LNCaP clone FGC (cell line): ENCODE measurements around the gene AUNIP.

ENCODE experiments used
- DNase-seq: peaks from one replicate; pipeline ENCODE4 v3.0.0-alpha.2; 2011; ENCODE audit warnings: low read depth
- H3K4me3 ChIP-seq: 2 replicates; pipeline ENCODE4 v1.5.1; 2011; ENCODE audit warnings: mild to moderate bottlenecking, low read depth, low read length, control low read depth
- TF ChIP-seq, protein P1 (sequence below): IDR thresholded peaks from 2 replicates; pipeline ENCODE4 v1.5.1; 2012; ENCODE audit warnings: mild to moderate bottlenecking; ENCODE audit not compliant: control insufficient read depth, insufficient read depth; ENCODE audit errors: extremely low read depth

AUNIP gene

DNA sequence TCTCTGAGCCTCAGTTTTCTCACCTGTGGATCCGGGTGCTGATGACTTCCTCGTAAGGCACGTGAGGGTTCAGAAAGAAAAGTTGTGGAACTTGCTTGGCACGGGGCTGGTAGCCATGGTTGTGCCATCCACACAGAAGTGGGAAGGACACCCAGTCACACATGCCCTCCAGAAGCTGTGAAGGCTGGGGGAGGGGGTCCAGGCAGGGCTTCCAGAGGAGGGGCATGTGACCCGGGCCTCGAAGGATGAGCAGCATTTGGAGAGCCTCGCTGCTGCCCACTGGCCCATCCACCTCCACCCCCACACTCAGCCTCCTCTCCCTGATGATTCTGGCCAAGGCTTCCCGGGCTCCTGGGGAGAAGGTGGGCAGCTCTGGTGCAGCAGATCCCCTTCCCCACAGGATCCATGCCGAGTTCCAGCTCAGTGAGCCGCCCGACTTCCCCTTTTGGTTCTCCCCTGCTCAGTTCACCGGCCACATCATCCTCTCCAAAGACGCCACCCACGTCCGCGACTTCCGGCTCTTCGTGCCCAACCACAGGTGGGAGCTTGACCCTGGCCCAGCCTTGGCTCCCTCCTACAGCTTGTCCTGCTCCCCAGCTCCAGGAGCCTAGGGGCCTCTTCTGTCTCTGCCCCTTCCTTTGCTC is 49.9 kb downstream of the AUNIP start:
- no peak overlapping the region for H3K4me3 ChIP-seq
- TF ChIP-seq, protein P1, sequence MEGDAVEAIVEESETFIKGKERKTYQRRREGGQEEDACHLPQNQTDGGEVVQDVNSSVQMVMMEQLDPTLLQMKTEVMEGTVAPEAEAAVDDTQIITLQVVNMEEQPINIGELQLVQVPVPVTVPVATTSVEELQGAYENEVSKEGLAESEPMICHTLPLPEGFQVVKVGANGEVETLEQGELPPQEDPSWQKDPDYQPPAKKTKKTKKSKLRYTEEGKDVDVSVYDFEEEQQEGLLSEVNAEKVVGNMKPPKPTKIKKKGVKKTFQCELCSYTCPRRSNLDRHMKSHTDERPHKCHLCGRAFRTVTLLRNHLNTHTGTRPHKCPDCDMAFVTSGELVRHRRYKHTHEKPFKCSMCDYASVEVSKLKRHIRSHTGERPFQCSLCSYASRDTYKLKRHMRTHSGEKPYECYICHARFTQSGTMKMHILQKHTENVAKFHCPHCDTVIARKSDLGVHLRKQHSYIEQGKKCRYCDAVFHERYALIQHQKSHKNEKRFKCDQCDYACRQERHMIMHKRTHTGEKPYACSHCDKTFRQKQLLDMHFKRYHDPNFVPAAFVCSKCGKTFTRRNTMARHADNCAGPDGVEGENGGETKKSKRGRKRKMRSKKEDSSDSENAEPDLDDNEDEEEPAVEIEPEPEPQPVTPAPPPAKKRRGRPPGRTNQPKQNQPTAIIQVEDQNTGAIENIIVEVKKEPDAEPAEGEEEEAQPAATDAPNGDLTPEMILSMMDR: no peak
- peak; percentile 50 for DNase-seq

DNA sequence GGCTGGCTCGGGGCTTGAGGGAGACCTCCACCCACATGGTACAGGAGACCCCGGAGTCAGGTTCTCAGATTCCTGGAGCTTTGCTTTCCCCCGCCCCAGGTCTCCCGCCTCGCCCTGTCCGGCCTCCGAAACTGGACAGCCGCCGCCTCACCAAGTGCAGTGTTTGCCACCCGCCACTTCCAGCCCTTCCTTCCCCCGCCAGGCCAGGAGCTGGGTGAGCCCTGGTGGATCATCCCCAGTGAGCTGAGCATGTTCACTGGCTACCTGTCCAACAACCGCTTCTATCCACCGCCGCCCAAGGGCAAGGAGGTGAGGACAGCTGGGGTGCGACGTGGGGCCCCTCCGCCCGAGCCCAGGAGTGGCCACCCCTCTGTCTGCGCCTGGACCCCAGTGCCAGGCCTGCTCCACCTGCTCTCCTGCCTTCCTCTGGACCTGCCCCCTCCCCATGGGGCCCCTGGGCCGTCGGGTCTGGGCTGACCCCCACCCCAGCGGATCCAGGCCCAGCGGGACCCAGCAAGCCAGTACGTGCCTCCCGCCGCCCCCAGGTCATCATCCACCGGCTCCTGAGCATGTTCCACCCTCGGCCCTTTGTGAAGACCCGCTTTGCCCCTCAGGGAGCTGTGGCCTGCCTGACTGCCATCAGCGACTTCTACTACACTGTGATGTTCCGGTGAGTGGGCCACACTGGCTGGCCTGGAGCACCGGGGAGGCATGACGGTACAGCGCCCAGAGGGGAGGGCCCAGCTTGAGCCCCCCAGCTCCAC is 50.6 kb downstream of the AUNIP start:
- no peak overlapping the region for H3K4me3 ChIP-seq

DNA sequence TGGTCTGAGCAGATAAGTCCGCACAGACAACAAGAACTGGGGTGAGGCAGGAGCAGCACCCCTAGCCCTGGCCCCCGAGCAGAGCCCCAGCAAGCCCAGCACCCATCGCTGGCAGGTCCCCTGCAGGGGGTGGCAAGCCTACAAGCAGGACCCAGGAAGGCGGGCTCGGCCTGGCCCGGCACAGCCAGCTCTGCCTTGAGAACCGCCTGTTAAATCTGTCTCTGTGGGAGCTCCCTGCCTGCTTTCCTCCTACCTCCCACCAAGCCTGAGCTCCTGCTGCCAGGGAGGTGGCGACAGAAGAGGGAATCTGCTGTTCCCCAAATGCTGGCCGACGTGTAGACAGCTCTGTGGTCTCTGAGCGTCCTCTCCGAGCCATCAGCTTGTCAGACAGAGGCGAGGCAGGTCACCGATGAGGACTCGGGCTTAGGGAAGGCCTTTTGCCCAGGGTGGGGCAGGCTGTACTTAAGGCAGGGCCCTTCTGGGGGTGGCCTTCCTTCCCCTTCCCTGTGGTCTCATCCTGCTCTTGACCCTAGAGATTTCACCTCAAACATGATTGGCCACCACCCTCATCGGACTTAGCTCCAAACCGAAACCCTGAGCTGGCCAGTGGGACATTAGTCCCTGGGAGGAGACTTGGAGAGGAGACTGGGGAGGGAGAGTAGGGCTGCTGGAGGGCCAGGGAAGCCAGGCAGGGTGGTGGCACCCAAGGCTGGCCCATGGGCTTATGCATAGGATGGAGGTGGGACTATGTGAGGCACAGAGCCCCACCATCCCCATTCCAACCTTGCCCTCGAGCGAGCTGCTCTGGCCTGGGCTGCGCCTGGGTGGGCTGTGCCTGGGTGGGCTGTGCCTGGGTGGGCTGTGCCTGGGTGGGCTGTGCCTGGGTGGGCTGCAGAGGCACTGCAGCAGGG is 51.5 kb downstream of the AUNIP start:
- no peak overlapping the region for H3K4me3 ChIP-seq
- TF ChIP-seq, protein P1: no peak
- no peak for DNase-seq

More for the DNA sequence above, 50.6 kb downstream of the AUNIP start:
- TF ChIP-seq, protein P1: no peak
- no peak for DNase-seq

DNA sequence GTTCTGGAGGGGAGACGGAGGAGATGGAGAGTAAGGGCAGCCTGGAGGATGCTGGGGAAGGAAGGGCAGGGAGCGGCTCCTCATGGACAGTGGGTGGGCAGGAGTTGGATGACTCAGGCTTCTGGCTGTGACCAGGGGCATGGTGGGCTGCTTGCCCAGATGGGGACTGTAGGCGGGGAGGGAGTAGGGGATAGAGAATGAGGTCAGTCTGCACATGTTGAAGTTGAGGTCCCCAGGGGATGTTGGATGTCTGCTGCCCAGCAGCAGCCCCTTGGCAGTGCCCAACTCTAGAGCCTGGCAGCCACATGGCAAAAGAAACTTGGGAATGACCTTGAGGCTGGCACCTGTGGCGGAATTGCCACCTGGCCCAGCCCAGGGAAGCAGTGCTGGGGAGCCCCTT is 52.8 kb downstream of the AUNIP start:
- no peak overlapping the region for H3K4me3 ChIP-seq
- no peak for DNase-seq
- TF ChIP-seq, protein P1: no peak

DNA sequence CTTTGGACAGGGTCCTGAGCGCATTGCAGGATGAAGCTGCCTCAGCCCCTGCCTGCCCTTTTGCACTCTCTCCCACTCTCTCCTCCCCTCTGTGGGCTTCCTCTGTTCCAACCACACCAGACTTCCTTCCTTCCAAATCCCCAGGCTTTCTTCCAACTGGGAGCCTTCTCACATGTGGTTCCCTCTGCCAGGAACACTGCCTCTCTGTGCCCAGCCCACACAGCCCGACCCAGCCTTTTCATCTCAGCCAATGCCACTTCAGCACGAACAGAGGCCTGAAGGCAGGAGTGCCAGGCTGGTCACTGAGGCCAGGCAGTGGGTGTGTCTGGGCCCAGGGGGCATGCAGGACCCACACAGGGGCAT is 53.4 kb downstream of the AUNIP start:
- TF ChIP-seq, protein P1: no peak

DNA sequence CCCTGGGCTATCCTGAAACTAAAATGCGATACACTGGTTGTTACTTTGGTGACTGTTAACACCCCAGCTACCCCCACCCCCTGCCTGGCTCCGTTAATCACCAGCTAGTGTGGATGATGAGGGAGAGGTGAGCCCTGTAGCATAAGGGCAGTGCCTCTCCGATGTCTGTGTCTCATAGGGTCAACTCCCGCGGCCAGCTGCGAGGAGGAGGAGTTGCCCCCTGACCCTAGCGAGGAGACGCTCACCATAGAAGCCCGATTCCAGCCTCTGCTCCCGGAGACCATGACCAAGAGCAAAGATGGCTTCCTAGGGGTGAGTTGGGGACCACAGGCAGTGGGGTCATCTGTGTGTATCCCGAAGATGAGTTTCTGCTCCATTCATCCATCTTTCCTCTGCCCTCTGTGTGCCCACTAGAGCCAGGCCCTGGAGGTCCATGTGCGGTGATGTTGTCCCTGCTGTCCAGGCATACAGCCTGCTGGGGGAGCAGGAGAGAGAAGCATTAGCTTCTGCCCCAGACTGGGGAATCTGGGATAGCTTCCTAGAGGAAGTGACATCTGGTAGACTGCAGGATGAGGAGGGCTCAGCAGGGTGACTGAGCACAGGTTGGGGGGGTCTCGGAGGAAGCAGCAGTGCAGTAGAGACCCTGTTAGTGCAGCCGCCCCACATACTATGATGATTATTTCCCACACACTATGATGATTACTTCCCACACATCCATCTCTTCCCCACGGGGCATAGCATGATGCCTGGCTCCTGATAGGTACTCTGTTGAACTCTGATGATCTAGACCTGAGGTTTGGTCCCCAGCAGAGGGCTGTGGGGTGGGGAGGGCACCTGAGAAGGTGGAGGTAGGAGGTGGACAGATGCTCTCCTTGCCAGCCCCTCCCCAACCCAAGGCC is 54.0 kb downstream of the AUNIP start:
- no peak for DNase-seq
- TF ChIP-seq, protein P1: no peak
- H3K4me3 ChIP-seq: no peak overlapping the region

More for the DNA sequence above, 53.4 kb downstream of the AUNIP start:
- no peak for DNase-seq
- no peak overlapping the region for H3K4me3 ChIP-seq
